NOMO-1 treated with dmso at 0.1 percent for 144 hours (cell line): Measurements from ENCODE around the gene VPS18.

Experiments used
- DNase-seq: peaks from one replicate; lab custom pipeline; 2025; ENCODE audit not compliant: unreplicated experiment; lab: John Stamatoyannopoulos, UW

Gene VPS18

DNA sequence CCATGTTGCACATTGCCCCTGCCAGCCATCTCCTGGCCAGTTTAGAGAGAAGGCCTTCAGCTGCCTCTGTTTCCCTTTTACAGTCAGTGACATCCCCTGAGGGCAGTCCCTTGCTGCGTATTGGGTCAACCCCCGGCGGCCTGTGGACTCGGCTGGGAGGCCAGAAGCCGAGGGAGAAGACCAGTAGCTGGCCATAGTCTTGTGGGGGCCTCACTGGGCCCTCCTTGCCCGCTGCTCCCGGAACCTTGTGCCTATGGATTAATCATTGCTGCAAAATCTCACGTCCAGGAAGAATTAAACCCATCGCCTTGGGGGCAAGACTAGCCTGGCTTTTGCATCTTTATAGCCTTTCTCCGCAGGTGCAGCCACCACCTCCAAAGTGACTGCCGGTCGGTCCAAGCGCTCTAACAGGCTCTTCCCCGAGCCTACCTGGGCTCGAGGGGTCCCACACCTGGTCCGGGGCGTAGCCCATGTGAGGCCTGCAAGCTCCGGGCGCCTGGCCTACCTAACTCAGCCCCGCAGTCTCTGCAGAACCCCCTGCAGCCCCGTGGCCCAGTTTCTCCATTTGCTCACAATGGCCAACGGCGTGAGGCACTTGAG lies 58.2 kb downstream of the VPS18 start:
- no peak for DNase-seq

DNA sequence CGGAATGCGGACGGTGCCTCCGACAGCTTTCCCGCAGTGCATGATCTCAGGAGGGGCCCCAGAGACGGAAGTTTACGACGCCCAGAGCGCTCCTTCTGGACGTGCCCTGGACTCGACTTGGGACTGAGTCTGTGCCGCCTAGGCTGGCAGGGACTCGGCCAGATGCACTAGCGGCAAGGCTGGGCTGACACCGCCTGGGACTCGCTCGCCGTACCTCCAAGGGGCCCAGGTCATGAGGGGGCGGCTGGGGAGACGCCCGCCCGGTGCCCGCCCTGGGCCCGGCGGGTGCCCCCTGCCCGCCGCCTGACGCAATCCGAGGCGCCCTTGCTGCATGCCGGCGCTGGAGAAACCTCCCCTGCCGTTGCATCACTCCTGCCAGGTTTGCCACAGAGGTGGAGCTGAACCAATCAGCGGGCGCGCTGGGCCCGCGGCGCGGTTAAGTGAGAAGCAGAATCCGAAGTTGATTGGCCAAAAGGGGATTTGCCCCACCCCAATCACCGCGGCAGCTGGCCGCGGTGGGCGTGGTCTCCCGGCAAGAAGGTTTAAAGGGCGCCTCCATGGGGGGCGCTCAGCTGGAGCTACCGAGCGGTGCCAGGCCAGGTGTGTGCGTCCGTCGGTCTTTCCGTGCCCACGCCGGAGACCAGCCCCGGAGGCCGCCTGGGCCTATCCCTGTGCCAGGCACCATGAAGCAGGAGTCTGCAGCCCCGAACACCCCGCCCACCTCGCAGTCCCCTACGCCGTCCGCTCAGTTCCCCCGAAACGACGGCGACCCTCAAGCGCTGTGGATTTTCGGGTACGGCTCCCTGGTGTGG lies 58.9 kb downstream of the VPS18 start, which contains the start of gene CHAC1:
CHAC1 (plus strand) TSS at position 571 of the 812 bp plus-strand sequence; CDS start at position 684, 113 bp downstream.
- peak; percentile 93 for DNase-seq
